ENCODE measurements around the gene AFM. TPM values are rescaled to one million over a fixed set of nuclear protein-coding genes. Genes with fewer than 3 reads are reported as not detected.
A peak's percentile ranks its signal among the peaks of the same experiment; 100 is the strongest.

The AFM gene
- total RNA-seq, 1 experiment from 2014 or later = not detected

DNA sequence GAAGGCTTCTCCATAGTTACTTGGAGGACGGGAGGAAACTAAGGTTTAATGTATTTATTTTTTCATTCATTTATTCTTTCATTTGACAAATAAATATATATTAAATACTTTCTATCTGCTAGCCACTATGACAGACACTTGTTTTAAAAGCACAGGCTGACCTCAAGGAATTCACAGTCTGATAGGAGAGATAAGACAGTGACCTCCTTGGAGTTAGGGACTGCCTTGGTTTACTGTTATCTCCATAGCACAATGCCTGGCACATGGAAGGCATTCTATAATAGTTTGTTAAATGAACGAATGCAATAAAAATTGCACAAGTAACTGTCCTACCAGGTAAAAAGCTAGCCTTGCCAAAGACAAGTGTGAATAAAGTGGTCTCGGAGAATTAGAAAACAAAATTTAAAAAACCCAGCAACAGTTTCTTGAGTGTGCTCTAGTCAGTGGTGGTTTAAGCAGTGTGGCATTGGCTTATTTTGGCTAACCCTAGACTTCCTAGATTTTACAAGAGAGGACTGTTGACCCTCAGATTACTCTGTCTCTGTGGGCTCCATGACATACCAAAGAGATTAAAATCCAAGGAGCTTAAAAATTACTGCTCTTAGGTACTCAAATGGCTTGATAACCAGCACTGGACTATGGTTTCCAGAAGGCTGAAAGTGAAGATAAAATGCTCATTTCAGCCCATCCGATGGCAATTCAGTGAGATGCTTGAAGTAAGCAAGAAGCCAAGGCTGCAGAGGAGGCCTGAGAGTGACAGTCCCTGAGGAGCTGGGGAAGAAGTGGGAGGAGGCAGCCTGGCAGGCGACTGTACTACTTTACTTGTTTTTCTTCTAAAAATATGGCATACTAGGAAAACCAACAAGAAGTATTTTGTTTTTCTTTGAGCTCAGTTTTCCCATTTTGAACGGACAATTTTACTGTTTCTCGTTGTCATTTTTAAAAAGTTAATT, 35.9 kb upstream of the AFM start:
- Histone ChIP-seq H4K20me1 (ENCODE audit: insufficient read depth) (no peaks in the 10 kb centered on the region), H3K4me3 (no peak overlapping the region), H3K9me3 (ENCODE audit: insufficient read depth, low read depth) (no peaks in the 10 kb centered on the region), H3K79me2 (ENCODE audit: low read depth) (no peaks in the 10 kb centered on the region), H3K4me1 (replicated peaks; ENCODE audit: insufficient read depth) (no peaks in the 10 kb centered on the region), H3K27ac (no peak overlapping the region), H3F3A (ENCODE audit: insufficient read depth, low read depth) (no peaks in the 10 kb centered on the region), H3K9me2 (ENCODE audit: insufficient read depth) (no peaks in the 10 kb centered on the region), H2AFZ (no peak overlapping the region), H3K27me3 (ENCODE audit: insufficient read depth, low read depth) (no peaks in the 10 kb centered on the region), H3K4me2 (no peak overlapping the region), H3K36me3 (ENCODE audit: low read depth) (no peaks in the 10 kb centered on the region)
- TF ChIP-seq, protein P1, sequence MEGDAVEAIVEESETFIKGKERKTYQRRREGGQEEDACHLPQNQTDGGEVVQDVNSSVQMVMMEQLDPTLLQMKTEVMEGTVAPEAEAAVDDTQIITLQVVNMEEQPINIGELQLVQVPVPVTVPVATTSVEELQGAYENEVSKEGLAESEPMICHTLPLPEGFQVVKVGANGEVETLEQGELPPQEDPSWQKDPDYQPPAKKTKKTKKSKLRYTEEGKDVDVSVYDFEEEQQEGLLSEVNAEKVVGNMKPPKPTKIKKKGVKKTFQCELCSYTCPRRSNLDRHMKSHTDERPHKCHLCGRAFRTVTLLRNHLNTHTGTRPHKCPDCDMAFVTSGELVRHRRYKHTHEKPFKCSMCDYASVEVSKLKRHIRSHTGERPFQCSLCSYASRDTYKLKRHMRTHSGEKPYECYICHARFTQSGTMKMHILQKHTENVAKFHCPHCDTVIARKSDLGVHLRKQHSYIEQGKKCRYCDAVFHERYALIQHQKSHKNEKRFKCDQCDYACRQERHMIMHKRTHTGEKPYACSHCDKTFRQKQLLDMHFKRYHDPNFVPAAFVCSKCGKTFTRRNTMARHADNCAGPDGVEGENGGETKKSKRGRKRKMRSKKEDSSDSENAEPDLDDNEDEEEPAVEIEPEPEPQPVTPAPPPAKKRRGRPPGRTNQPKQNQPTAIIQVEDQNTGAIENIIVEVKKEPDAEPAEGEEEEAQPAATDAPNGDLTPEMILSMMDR (conservative IDR thresholded peaks at IDR 0.05) = no peak
- TF ChIP-seq EZH2 (IDR thresholded peaks at IDR 0.05; ENCODE audit: low read depth) = no peak
- intact Hi-C loops (cut with micrococcal nuclease; ENCODE audit: unreplicated experiment) = no loop called here
- ChIA-PET POLR2A (ENCODE audit: unreplicated experiment) (no interaction called here), CTCF (no interaction called here)
- BruUV-seq (replicated peaks) = no TSS peak
- DNase-seq = no peak

DNA sequence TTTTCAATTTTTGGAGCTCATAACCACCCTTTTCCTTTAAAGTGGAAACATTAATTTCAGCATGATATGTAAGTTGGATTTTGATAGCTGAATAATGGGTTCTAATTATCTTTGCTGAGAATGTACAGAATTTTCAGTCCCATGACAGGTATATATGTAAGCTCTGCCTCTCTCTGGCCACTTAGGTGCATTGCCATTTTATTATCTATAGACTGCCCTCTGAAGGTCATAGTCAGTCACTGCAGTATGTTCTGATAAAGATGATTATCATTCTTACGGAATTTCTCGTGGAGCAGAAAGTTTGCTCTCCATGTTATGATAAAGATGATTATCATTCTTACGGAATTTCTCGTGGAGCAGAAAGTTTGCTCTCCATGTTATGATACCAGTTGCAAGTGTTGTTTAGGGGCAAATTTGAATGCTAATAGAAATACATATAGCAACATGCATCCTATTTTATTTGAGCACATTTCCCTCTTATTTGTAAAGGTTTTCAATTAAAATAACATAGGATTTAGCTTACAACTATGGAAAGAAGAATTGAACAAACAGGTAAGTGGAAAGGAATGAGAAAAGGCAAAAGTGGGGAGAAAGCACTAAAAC, 35.1 kb upstream of the AFM start:
- Histone ChIP-seq H3K4me3 (no peak overlapping the region), H3F3A (ENCODE audit: insufficient read depth, low read depth) (no peaks in the 10 kb centered on the region), H3K36me3 (ENCODE audit: low read depth) (no peaks in the 10 kb centered on the region), H3K4me1 (replicated peaks; ENCODE audit: insufficient read depth) (no peaks in the 10 kb centered on the region), H3K9me2 (ENCODE audit: insufficient read depth) (no peaks in the 10 kb centered on the region), H3K79me2 (ENCODE audit: low read depth) (no peaks in the 10 kb centered on the region), H4K20me1 (ENCODE audit: insufficient read depth) (no peaks in the 10 kb centered on the region), H3K4me2 (no peak overlapping the region), H3K27ac (no peak overlapping the region), H3K9me3 (ENCODE audit: insufficient read depth, low read depth) (no peaks in the 10 kb centered on the region), H3K27me3 (ENCODE audit: insufficient read depth, low read depth) (no peaks in the 10 kb centered on the region), H2AFZ (no peak overlapping the region)
- TF ChIP-seq EZH2 (IDR thresholded peaks at IDR 0.05; ENCODE audit: low read depth) = no peak
- TF ChIP-seq, protein P1 (conservative IDR thresholded peaks at IDR 0.05) = peak; percentile 73
- ChIA-PET POLR2A (ENCODE audit: unreplicated experiment) (no interaction called here), CTCF (no interaction called here)
- peak in 1 of 2 experiments; percentile 40 for DNase-seq
- intact Hi-C loops (cut with micrococcal nuclease; ENCODE audit: unreplicated experiment) = no loop called here
- no TSS peak for BruUV-seq (replicated peaks)

DNA sequence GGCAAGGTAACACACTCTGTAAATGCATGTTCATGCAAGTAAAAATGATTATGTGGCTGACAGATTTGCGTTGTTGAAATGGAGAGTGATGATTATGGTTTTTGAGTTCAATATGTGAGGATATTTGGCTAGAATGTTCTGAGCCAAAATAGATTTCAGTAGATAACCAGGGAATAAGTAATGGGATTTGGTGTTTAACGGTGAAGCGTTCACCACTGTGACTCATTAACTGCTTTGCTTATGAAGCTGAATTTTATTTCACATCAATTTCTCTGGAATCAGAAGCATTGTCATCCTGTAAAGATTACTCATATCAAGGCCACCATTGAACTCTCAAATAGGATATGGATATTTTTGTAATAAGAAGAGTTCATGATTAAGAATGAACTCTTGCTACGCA, 33.9 kb upstream of the AFM start:
- H3F3A ChIP-seq (ENCODE audit: insufficient read depth, low read depth) = no peaks in the 10 kb centered on the region
- POLR2A ChIA-PET (ENCODE audit: unreplicated experiment) = no interaction called here
- no peak overlapping the region for H3K4me2 ChIP-seq
- H3K4me3 ChIP-seq = no peak overlapping the region
- no peak overlapping the region for H2AFZ ChIP-seq
- H3K9me2 ChIP-seq (ENCODE audit: insufficient read depth) = no peaks in the 10 kb centered on the region
- no peaks in the 10 kb centered on the region for H3K9me3 ChIP-seq (ENCODE audit: insufficient read depth, low read depth)
- intact Hi-C loops (cut with micrococcal nuclease; ENCODE audit: unreplicated experiment) = no loop called here
- no peaks in the 10 kb centered on the region for H4K20me1 ChIP-seq (ENCODE audit: insufficient read depth)
- H3K36me3 ChIP-seq (ENCODE audit: low read depth) = no peaks in the 10 kb centered on the region
- no peak overlapping the region for H3K27ac ChIP-seq
- no peak for DNase-seq
- TF ChIP-seq, protein P1 (conservative IDR thresholded peaks at IDR 0.05) = no peak
- TF ChIP-seq EZH2 (IDR thresholded peaks at IDR 0.05; ENCODE audit: low read depth) = no peak
- no TSS peak for BruUV-seq (replicated peaks)
- CTCF ChIA-PET = interaction anchor here (0.6 kb wide), 1 partner anchor 35 kb away, joined by 3 read pairs; no protein-coding TSS in a partner anchor
- H3K79me2 ChIP-seq (ENCODE audit: low read depth) = no peaks in the 10 kb centered on the region
- H3K4me1 ChIP-seq (replicated peaks; ENCODE audit: insufficient read depth) = no peaks in the 10 kb centered on the region
- no peaks in the 10 kb centered on the region for H3K27me3 ChIP-seq (ENCODE audit: insufficient read depth, low read depth)

Measured in PC-9 (cell line).